ENCODE results near the gene LGI4.

The LGI4 gene

DNA sequence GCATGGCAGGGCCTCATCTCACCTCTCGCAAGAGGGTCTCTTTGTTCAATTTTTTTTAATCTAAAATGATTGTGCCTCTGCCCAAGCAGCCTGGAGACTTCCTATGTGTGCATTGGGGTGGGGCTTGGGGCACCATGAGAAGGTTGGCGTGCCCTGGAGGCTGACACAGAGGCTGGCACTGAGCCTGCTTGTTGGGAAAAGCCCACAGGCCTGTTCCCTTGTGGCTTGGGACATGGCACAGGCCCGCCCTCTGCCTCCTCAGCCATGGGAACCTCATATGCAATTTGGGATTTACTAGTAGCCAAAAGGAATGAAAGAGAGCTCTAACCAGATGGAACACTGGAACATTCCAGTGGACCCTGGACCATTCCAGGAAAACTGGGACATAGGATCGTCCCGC, 11.3 kb downstream of the LGI4 start:
- no peak for DNase-seq (ENCODE audit: low read depth in 3 of 3)

DNA sequence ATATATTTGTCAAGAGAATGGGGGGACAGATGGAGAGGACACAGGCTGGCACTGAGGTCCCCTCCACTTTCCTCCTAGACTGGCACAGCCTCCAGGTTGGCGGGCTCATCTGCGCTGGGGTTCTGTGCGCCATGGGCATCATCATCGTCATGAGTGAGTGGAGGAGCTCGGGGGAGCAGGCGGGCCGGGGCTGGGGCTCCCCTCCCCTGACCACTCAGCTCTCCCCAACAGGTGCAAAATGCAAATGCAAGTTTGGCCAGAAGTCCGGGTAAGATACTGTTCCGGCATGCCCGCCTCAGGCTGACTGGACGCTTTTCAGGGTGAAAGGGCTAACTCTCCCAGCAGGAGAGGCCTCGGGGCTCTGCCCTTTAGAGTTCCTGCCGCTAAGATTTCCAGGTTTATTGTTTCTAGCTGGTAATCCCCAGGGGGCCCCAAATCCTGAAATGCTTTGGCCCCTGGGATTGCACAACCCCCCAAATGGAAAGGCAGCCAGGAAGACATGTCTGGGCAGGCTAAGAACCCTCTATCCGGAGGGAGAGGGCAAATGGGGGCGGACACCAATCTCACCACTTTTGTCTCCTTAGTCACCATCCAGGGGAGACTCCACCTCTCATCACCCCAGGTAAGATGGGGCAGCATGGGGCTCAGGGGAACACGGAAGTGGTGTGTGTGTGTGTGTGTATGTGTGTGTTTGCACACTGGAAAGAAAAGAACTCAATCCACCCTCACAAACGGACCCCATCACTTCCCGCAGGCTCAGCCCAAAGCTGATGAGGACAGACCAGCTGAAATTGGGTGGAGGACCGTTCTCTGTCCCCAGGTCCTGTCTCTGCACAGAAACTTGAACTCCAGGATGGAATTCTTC, 11.9 kb downstream of the LGI4 start:
- no peak for DNase-seq (ENCODE audit: low read depth in 3 of 3)

DNA sequence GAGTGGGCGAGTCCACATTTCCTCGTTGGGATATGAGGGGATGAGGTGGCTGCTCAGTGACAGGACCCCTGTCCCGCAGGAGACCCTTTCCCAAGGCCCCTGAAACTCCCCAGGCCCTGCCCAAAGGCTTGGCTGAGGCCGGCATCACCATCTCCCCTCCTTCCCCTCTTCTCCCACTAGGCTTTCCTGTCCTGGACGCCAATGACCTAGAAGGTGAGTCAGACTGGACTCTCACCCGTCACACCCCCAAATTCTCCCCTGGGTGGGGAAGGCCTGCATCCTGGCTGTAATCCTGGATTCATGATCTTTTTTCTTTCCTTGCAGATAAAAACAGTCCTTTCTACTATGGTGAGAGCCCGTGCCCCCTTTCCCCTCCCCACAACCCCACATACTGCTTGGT, 14.0 kb downstream of the LGI4 start:
- no peak for DNase-seq (ENCODE audit: low read depth in 3 of 3)

DNA sequence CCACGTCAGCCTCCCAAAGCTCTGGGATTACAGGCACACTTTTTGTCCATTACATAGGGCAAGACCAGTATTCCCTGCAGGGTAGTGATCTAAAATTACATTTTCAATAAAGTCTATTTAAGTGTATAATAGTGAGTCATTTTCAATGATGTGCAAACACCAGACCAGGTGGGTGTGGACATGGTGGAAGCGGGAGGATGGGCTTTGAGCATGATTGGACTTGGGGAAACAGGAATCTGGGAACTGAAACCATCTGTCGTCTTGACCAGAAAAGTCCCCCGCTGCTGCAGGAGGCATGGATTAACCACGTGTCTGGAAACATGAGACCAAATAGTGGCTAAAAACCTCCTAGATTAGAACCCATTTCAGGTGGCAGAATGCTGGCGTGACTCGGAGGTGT, 14.4 kb downstream of the LGI4 start:
- DNase-seq (ENCODE audit: low read depth in 3 of 3): no peak

DNA sequence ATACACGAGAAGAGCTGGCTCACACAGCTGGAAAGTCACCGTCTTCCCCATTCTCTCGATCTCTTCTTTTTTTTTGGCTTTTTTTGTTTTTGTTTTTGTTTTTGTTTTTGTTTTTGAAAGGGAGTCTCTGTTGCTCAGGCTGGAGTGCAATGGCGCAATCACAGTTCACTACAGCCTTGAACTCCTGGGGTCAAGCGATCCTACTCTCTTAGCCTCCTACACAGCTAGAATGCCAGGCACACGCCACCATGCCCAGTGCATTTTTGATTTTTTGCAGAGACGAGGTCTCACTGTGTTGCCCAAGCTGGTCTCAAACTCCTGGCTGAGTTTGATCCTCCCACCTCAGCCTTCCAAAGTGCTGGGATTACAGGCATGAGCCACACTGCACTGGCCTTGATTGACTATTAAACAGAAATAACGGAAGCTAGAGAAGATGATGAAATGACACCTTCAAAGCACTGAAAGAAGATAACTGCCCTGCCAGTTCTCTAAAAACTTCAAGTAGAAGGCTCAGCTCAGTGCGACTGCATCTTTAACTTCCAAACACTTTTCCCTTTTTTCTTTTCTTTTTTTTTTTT, 15.2 kb downstream of the LGI4 start:
- no peak for DNase-seq (ENCODE audit: low read depth in 3 of 3)

DNA sequence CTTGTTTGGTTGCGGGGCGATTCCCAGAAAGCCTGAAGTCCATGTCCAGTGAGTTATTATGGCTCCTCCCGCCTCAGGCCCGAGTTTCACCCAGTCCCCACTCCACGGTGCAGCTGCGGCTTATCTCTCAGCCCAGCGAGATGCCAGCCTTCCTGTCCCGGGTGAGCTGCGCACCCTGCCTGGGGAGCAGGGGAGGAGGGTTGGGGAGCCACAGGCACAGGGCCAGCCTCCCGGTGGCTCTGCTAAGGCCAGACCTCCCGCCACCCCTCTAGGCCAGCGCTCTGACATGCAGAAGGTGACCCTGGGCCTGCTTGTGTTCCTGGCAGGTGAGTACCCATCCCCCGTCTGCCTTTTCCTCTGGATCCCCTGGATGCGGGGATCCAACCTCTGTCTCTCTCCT, 15.8 kb downstream of the LGI4 start:
- no peak for DNase-seq (ENCODE audit: low read depth in 3 of 3)

DNA sequence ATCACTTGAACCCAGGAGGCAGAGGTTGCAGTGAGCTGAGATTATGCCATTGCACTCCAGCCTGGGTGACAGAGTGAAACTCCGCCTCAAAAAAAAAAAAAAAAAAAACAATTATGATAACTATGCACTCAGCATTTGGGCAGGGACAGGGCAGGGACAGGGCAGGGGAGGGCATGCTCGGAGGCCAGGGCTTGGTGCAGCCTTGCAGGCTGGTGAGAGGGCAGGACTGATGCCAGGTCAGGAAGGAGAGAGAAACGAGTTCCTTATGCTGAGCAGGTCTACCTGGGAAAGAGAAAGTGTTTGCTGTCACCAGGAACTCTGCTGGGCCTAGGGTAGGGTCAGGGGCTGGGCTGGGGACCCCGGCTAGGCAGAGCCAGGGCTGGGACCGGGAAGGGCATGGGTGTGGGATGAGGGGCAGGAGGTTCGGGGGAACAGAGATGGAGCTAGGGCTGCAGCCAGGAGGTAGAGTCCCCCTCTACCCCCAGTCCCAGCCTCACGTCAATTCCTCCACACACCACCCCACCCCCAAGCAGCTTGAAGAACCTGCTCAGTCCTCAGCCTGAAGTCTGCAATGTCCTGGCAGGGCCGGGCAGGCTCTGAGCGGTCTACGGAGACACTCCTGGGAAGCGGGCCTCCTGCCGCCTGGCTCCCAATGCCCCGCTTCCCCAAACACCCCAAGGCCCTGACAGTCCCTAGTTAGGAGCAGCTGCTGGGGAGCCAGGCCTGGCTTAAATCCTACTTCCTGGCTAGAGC, 16.4 kb downstream of the LGI4 start:
- DNase-seq (ENCODE audit: low read depth in 3 of 3): no peak

DNA sequence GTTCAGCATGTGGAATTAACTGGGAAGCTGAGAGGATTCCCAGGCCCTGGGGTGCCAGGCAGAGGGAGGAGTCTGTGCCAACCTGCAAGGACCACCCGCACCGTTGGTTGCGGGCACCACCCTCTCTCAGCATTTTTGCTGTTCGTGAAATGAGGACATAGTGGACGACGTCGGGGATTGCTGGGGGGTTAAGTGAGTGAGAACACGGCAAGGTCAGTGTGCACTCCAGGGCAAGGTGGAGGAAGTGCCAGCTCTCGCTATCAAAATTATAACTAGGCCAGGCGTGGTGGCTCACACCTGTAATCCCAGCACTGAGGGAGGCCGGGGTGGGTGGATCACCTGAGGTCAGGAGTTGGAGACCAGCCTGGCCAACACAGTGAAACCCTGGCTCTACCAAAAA, 17.1 kb downstream of the LGI4 start:
- DNase-seq (ENCODE audit: low read depth in 3 of 3): no peak

DNA sequence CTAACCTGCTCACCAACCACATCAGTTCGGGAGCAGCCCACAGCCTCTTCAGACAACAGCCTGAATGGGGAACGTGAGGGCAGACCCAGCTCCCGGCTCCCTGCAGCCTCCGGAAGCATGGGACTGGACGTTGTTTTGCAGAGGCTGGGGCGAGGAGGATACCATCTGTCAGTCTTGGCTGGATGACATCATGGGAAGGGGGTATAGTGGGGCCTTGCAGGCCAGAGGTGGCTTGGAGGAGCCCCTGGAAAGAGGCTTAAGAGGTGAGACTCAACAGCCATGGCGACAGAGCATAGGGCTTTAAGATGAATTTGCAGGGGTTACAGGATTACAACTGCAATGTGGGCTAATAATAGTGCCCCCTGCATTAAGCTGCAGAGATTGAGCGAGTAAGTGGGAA, 17.7 kb downstream of the LGI4 start:
- no peak for DNase-seq (ENCODE audit: low read depth in 3 of 3)

DNA sequence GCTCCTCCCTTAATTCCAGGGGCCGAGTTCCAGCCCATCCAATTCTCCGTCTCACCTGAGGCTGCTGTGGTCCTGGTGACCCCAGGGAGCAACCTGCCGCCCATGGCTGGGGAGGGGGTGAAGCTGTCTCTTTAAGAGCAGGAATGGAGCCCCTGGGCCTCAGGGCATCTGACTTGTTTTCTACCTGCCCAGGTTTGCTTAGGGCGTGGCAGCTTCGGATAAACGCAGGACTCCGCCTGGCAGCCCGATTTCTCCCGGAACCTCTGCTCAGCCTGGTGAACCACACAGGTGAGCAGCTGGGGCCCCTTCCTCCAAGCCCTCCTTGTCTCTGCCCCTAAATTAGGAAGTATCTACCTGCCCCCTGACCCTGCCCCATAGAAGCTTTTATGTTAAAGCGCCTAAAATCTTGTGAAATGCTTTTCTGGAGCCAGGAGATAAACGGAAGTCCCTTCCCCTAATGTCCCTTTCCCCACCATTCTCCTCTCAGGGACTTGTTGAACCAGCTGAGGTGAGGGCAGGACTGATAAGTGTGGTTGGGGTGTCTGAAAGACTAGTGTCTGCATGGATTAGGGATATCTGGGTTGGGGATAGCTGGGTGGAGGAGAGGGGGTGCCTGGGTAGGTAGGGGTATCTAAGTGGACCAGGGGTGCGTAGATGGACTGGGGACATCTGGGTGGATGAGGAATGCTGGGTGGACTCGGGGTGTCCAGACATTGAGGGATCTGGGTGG, 18.6 kb downstream of the LGI4 start:
- no peak for DNase-seq (ENCODE audit: low read depth in 3 of 3)

DNA sequence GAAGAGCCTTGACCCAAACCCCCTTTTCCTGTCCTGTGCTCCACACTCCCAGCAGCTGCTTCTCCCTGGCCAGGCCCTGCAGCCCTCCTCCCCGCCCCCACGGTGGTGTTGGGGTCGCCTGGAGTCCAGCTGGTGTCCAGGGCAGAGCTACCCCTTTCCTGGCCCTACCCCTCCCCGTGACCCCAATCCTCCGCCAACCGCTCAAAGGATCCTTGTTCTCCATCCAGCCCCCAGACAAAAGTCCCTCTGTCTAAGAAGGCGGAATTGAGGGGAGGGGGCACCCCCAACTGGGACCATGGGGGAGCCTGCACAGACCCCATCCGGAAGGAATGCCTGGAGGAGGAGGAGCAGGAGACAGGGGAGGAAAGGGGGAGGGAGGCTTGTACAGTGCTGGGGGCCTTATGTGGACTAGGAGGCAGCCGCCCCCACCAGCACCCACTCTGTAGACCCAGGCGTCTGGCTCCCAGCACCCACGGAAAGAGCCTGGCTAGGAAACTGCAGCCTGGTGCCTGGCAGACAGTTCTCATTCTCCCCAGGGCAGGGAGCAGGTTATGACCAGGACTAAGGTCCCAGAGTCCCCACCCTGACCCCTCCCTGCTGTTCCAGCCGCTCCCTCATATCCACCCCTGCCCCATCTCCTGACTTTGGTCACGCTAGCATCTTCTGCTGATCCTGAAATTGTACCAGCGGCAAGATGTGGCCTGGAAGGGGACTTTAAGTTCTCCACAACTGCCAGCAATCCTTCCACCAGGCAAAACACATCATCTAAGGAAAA, 19.5 kb downstream of the LGI4 start, which contains the start of gene FXYD3:
FXYD3 (plus strand) TSS at position 647 of the 775 bp plus-strand sequence. CDS start 3,554 bp downstream, outside the sequence.
- DNase-seq (ENCODE audit: low read depth in 3 of 3): no peak

DNA sequence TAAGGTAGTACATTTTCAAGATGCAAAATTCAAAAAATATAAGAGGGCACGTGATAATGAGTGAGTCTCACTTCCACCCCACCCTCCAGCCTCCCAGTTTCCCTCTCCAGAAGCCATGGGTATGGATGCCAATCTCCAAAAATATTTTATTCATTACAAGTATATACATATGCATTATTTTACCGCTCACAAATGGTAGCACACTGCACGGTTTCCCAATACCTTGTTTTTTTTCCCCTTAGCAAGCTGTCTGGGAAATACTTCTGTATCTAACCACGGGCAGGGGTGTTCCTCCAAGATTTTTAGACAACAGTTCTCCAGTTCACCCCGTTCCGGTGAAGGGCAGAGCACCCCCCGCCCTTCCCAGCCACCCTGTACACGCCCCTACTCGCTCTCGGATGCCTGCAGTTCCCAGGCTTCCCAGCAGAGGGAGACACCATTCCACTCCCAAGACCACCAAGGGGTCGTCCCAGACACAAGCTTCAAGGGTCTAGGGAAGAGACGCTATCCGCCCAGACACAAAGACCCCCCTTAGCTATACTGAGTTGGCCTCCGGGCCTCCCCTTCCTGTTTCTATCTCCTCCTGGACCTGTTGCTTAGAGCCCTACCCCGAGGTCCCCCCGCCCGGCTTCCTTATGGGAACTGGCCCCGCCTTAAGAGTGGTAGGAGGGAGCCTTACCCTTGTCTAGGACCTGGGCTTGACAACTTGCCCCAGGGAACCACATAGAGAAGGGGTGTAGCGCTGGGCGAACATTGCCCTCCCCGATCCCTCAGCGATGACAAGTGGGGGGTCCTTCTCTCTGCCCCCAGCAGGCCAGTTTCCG, 20.3 kb downstream of the LGI4 start:
- peak; percentile 40 to 59 (median 41) for DNase-seq (ENCODE audit: low read depth in 3 of 3)

DNA sequence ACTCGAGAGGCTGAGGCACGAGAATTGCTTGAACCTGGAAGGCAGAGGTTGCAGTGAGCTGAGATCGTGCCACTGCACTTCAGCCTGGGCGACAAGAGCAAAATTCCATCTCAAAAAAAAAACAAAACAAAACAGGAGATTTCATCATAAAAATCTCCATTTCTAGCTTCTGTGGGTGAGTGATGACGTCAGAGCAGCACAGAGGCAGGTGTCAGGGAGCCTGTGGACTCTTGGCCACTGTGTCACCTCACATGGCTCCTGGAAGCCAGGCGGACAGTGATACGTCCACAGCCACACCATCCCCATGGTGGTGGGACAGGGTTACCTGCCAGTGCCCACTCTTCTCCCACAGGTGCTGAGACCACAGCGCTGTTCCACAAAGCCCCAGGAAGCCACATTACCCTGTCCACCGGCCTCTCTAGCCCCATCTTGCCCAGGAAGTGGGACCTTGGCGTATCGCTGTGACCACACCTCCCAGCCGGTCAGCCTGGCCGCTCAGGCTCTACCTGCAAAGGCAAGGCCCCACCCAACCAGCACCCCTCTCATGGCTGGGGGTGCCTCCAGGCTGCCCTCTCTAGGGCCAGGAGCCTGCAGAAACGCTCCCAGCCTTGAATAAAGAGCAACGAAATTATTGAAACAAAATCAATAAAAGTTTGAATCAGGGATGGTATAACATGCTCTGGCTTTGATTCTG, 21.7 kb downstream of the LGI4 start:
- DNase-seq (ENCODE audit: low read depth in 3 of 3): no peak

DNA sequence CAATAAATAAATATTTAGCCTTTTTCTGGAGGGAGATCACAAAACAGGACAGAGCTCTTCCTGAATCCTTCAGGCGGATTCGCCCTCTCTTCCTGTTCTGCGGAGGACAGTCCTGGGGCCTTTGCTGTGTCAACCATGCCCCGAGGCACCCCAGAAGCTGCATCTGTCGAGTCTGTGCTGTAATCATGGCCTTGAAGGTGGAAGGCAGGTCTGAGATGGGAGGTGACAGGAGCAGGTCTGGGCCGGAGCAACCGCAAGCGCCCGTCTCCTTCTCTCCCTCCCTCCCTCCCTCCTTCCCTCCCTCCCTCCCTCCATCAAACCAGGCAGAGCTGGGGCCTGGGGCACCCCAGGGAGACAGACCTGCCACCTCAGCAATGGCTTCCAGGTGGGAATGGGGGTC, 23.9 kb downstream of the LGI4 start:
- no peak for DNase-seq (ENCODE audit: low read depth in 3 of 3)

DNA sequence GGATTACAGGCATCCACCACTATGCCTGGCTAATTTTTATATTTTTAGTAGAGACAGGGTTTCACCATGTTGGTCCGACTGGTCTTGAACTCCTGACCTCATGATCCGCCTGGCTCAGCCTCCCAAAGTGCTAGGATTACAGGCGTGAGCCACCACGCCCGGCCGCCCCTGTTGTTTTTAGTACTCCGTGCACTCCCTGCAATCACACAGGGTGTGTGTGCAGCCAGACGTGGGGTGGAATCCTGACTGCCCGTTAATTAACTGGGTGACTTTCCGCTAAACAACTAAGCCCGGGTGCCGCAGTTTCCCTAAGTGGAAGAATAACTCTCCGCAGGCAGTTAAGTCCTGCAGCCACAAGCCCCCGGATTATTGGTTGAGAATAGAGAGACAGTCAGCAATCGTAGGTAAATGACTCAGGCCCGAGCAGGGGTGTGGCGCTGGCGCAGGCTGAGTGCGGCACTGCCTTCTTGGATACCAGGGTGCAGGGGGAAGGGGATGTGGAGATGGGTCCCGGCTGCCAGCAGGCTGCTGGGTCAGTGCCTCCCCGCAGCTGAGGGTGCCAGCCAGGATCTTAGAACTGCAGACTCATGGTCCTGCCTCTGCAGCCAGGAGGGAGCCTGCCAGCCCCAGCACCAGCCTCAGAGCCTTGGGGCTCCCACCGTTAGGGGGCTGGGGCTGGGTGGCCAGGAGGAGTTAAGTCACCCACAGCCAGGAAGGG, 25.3 kb downstream of the LGI4 start:
- DNase-seq (ENCODE audit: low read depth in 3 of 3): no peak

DNA sequence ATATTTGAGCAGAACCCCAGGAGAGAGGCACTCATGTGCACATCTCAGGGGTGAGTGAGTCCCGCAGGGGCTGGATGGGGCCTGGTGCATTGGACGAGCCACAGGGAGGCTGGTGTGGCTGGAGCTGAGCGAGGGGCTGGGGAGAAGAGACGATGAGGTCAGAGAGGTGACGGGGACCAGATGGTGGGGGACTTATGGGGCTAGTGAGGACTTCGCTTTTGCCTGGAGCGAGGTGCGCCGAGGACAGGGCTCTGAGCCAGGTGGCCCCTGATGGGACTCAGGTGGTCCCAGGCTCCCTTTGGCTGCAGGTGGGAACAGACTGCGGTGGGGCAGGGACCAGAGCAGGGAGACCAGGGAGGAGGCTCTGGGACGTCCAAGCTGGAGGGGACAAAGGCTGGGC, 26.1 kb downstream of the LGI4 start:
- DNase-seq (ENCODE audit: low read depth in 3 of 3): no peak

DNA sequence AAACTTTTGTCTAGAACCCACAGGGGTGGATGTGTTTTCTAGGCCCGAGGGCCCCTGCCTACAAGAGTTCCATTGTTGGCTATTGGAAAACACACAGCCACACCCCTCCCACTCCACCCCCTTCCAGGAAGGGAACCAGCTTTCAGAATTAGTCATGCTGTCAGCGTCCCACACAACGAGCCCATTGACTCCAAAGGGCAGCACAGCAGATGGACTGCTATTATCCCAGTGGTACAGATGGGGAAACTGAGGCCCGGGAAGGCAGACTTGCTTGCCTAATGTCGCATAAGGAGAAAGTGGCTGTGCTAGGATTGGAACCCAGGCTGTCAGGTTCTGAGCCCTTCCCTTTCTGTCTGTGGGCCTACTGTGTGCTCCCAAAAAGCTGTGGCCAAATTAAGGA, 27.3 kb downstream of the LGI4 start:
- DNase-seq (ENCODE audit: low read depth in 3 of 3): no peak

DNA sequence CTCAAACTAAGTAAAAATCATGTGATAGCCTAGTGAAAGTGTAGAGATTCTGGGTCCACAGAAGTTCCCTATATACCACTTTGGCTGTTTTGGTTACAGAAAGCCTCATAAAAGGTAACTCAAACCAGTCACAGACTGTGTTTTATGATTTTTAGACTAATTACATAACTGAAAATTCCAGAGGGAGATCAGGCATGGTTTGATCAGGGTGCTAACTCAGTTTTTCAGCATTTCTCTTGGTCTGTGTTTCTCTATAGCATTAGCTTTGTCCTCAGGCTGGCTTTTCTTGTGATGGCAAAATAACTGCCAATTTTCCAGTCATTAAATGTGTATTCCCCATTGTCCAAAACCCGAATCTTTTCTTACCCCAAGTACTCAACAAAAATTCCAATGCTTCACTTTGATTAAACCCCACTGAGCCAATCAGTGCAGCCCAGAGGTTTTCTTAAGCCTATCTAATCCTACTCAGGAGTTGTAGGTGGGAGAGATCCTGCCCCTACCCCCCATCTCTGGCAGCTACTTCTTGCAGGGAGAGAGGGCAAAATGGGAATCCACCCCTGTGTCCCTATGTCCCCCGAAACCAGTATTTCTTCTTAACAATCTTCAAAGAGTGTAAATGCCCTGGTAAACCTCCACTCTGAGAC, 27.8 kb downstream of the LGI4 start:
- no peak for DNase-seq (ENCODE audit: low read depth in 3 of 3)

DNA sequence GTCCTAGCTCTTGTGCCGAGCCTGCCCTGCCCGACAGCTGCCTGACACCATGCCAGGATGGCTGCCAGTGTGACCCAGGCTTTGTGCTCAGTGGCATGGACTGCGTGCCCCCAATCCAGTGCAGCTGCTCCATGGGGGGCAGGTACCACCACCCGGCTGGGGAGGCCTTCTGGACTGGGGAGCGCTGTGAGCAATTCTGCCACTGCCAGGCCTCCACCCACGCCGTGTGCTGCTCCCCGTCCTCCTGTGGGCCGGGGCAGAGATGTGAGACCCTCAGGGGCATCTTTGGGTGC, 28.6 kb downstream of the LGI4 start:
- no peak for DNase-seq (ENCODE audit: low read depth in 3 of 3)
